ENCODE data around the gene CEP85. TPM values are rescaled to one million over a fixed set of nuclear protein-coding genes. Genes with fewer than 3 reads are reported as not detected.

Gene CEP85
- total and polyA plus RNA-seq, 10 of the 15 experiments (the other 5 are each of a cell fraction or from before 2014, with no cell fraction given) = 8.4 to 26.8 (median 21.5) TPM

DNA sequence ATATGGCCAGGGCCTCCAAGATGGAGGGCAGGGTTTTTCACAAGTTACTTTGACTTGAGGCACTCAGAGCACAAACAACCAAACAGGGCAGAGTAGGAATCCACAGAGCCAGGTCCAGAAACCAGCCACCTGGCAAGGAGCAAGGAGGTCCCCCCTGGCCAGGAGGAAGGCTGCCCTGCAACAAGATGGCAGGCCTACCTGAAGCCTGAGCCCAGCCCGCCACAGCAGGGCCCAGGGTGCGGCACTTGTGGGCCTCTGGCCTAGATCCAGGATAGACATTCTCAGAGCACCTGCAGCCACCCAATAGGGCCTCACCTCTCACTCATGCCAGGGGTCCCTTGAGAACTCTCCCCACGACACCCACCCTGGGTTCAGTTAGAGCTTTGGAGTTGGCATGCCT is 57.4 kb downstream of the CEP85 start (continued):
- TF ChIP-seq, protein P1, sequence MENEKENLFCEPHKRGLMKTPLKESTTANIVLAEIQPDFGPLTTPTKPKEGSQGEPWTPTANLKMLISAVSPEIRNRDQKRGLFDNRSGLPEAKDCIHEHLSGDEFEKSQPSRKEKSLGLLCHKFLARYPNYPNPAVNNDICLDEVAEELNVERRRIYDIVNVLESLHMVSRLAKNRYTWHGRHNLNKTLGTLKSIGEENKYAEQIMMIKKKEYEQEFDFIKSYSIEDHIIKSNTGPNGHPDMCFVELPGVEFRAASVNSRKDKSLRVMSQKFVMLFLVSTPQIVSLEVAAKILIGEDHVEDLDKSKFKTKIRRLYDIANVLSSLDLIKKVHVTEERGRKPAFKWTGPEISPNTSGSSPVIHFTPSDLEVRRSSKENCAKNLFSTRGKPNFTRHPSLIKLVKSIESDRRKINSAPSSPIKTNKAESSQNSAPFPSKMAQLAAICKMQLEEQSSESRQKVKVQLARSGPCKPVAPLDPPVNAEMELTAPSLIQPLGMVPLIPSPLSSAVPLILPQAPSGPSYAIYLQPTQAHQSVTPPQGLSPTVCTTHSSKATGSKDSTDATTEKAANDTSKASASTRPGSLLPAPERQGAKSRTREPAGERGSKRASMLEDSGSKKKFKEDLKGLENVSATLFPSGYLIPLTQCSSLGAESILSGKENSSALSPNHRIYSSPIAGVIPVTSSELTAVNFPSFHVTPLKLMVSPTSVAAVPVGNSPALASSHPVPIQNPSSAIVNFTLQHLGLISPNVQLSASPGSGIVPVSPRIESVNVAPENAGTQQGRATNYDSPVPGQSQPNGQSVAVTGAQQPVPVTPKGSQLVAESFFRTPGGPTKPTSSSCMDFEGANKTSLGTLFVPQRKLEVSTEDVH (IDR thresholded peaks at IDR 0.05; ENCODE audit: low read depth, partially characterized antibody) = no peak
- TF ChIP-seq, protein P2, sequence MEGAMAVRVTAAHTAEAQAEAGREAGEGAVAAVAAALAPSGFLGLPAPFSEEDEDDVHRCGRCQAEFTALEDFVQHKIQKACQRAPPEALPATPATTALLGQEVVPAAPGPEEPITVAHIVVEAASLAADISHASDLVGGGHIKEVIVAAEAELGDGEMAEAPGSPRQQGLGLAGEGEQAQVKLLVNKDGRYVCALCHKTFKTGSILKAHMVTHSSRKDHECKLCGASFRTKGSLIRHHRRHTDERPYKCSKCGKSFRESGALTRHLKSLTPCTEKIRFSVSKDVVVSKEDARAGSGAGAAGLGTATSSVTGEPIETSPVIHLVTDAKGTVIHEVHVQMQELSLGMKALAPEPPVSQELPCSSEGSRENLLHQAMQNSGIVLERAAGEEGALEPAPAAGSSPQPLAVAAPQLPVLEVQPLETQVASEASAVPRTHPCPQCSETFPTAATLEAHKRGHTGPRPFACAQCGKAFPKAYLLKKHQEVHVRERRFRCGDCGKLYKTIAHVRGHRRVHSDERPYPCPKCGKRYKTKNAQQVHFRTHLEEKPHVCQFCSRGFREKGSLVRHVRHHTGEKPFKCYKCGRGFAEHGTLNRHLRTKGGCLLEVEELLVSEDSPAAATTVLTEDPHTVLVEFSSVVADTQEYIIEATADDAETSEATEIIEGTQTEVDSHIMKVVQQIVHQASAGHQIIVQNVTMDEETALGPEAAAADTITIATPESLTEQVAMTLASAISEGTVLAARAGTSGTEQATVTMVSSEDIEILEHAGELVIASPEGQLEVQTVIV (IDR thresholded peaks at IDR 0.05; ENCODE audit: borderline replicate concordance, partially characterized antibody) = no peak
- TF ChIP-seq HCFC1 (IDR thresholded peaks at IDR 0.05; ENCODE audit: low read length) (no peak), SIX5 (IDR thresholded peaks at IDR 0.05; ENCODE audit: low read depth, low read length, severe bottlenecking) (no peak), BRCA1 (IDR thresholded peaks at IDR 0.05; ENCODE audit: low read depth, low read length) (no peak), NRF1 (conservative IDR thresholded peaks at IDR 0.05; ENCODE audit: low read depth, low read length) (no peak), NFYA (IDR thresholded peaks at IDR 0.05; ENCODE audit: borderline replicate concordance, low read depth, low read length) (no peak), SMC3 (IDR thresholded peaks at IDR 0.05; ENCODE audit: borderline replicate concordance, low read length) (no peak), MTA2 (IDR thresholded peaks at IDR 0.05; ENCODE audit: low read depth) (no peak)
- TF ChIP-seq, protein P3, sequence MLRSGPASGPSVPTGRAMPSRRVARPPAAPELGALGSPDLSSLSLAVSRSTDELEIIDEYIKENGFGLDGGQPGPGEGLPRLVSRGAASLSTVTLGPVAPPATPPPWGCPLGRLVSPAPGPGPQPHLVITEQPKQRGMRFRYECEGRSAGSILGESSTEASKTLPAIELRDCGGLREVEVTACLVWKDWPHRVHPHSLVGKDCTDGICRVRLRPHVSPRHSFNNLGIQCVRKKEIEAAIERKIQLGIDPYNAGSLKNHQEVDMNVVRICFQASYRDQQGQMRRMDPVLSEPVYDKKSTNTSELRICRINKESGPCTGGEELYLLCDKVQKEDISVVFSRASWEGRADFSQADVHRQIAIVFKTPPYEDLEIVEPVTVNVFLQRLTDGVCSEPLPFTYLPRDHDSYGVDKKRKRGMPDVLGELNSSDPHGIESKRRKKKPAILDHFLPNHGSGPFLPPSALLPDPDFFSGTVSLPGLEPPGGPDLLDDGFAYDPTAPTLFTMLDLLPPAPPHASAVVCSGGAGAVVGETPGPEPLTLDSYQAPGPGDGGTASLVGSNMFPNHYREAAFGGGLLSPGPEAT (IDR thresholded peaks at IDR 0.05; ENCODE audit: low read depth) = no peak
- TF ChIP-seq, protein P4, sequence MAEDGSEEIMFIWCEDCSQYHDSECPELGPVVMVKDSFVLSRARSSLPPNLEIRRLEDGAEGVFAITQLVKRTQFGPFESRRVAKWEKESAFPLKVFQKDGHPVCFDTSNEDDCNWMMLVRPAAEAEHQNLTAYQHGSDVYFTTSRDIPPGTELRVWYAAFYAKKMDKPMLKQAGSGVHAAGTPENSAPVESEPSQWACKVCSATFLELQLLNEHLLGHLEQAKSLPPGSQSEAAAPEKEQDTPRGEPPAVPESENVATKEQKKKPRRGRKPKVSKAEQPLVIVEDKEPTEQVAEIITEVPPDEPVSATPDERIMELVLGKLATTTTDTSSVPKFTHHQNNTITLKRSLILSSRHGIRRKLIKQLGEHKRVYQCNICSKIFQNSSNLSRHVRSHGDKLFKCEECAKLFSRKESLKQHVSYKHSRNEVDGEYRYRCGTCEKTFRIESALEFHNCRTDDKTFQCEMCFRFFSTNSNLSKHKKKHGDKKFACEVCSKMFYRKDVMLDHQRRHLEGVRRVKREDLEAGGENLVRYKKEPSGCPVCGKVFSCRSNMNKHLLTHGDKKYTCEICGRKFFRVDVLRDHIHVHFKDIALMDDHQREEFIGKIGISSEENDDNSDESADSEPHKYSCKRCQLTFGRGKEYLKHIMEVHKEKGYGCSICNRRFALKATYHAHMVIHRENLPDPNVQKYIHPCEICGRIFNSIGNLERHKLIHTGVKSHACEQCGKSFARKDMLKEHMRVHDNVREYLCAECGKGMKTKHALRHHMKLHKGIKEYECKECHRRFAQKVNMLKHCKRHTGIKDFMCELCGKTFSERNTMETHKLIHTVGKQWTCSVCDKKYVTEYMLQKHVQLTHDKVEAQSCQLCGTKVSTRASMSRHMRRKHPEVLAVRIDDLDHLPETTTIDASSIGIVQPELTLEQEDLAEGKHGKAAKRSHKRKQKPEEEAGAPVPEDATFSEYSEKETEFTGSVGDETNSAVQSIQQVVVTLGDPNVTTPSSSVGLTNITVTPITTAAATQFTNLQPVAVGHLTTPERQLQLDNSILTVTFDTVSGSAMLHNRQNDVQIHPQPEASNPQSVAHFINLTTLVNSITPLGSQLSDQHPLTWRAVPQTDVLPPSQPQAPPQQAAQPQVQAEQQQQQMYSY (CRISPR knock-in tag; IDR thresholded peaks at IDR 0.05) = no peak
